ENCODE data around the gene SHH.

SHH gene

GRCh38 chr7:155811895-155812761, at the start of gene SHH:
Gene SHH, minus strand, starts transcription at chr7:155812463. Its CDS starts 341 bp downstream, at chr7:155812122.
- no peaks in the 10 kb centered on the region for H3K36me3 ChIP-seq (ENCODE audit: insufficient read depth, low read length)
- H3K4me1 ChIP-seq (ENCODE audit: insufficient read depth, low read length): peaks cover 41% of the 10 kb centered on the region
- H3K27me3 ChIP-seq (ENCODE audit: insufficient read depth, low read length): peaks cover 74% of the 10 kb centered on the region
- H2AFZ ChIP-seq (ENCODE audit: low read depth, low read length): peak within 1 kb of the TSS; percentile 38
- peak within 1 kb of the TSS; percentile 26 for H3K4me3 ChIP-seq (ENCODE audit: low read length)
- no peaks in the 10 kb centered on the region for H3K9me3 ChIP-seq (ENCODE audit: low read length)

GRCh38 chr7:155861480-155861868, 49.2 kb upstream of the SHH start:
- Histone ChIP-seq H3K27me3 (ENCODE audit: insufficient read depth, low read length) (peaks cover 7% of the 10 kb centered on the region), H3K4me3 (ENCODE audit: low read length) (no peak overlapping the region)

GRCh38 chr7:155860840-155861479, 48.7 kb upstream of the SHH start:
- Histone ChIP-seq H2AFZ (ENCODE audit: low read depth, low read length) (no peak overlapping the region), H3K9me3 (ENCODE audit: low read length) (no peaks in the 10 kb centered on the region), H3K4me3 (ENCODE audit: low read length) (no peak overlapping the region), H3K27me3 (ENCODE audit: insufficient read depth, low read length) (peaks cover 6% of the 10 kb centered on the region), H3K36me3 (ENCODE audit: insufficient read depth, low read length) (no peaks in the 10 kb centered on the region), H3K4me1 (ENCODE audit: insufficient read depth, low read length) (no peaks in the 10 kb centered on the region)

More at GRCh38 chr7:155861480-155861868, 49.2 kb upstream of the SHH start:
- H2AFZ ChIP-seq (ENCODE audit: low read depth, low read length): no peak overlapping the region
- H3K4me1 ChIP-seq (ENCODE audit: insufficient read depth, low read length): no peaks in the 10 kb centered on the region
- H3K9me3 ChIP-seq (ENCODE audit: low read length): no peaks in the 10 kb centered on the region
- no peaks in the 10 kb centered on the region for H3K36me3 ChIP-seq (ENCODE audit: insufficient read depth, low read length)

GRCh38 chr7:155860461-155860839, 48.2 kb upstream of the SHH start:
- no peak overlapping the region for H3K4me3 ChIP-seq (ENCODE audit: low read length)
- H3K27me3 ChIP-seq (ENCODE audit: insufficient read depth, low read length): peaks cover 1% of the 10 kb centered on the region
- no peaks in the 10 kb centered on the region for H3K9me3 ChIP-seq (ENCODE audit: low read length)
- no peaks in the 10 kb centered on the region for H3K36me3 ChIP-seq (ENCODE audit: insufficient read depth, low read length)
- no peak overlapping the region for H2AFZ ChIP-seq (ENCODE audit: low read depth, low read length)
- no peaks in the 10 kb centered on the region for H3K4me1 ChIP-seq (ENCODE audit: insufficient read depth, low read length)

GRCh38 chr7:155858521-155859061, 46.3 kb upstream of the SHH start:
- Histone ChIP-seq H3K36me3 (ENCODE audit: insufficient read depth, low read length) (no peaks in the 10 kb centered on the region), H2AFZ (ENCODE audit: low read depth, low read length) (no peak overlapping the region), H3K27me3 (ENCODE audit: insufficient read depth, low read length) (no peaks in the 10 kb centered on the region), H3K4me3 (ENCODE audit: low read length) (no peak overlapping the region), H3K4me1 (ENCODE audit: insufficient read depth, low read length) (no peaks in the 10 kb centered on the region), H3K9me3 (ENCODE audit: low read length) (no peaks in the 10 kb centered on the region)

- no peaks in the 10 kb centered on the region for H3K9me3 ChIP-seq (ENCODE audit: low read length)
- no peaks in the 10 kb centered on the region for H3K4me1 ChIP-seq (ENCODE audit: insufficient read depth, low read length)
- H3K4me3 ChIP-seq (ENCODE audit: low read length): no peak overlapping the region
- H3K27me3 ChIP-seq (ENCODE audit: insufficient read depth, low read length): no peaks in the 10 kb centered on the region
- H3K36me3 ChIP-seq (ENCODE audit: insufficient read depth, low read length): no peaks in the 10 kb centered on the region
- no peak overlapping the region for H2AFZ ChIP-seq (ENCODE audit: low read depth, low read length)
Observed at GRCh38 chr7:155857141-155857540, 44.9 kb upstream of the SHH start.

- H3K4me1 ChIP-seq (ENCODE audit: insufficient read depth, low read length): no peaks in the 10 kb centered on the region
- no peaks in the 10 kb centered on the region for H3K27me3 ChIP-seq (ENCODE audit: insufficient read depth, low read length)
- no peaks in the 10 kb centered on the region for H3K9me3 ChIP-seq (ENCODE audit: low read length)
- no peaks in the 10 kb centered on the region for H3K36me3 ChIP-seq (ENCODE audit: insufficient read depth, low read length)
- H2AFZ ChIP-seq (ENCODE audit: low read depth, low read length): no peak overlapping the region
- no peak overlapping the region for H3K4me3 ChIP-seq (ENCODE audit: low read length)
Observed at GRCh38 chr7:155856656-155857055, 44.4 kb upstream of the SHH start.

- Histone ChIP-seq H3K36me3 (ENCODE audit: insufficient read depth, low read length) (no peaks in the 10 kb centered on the region), H3K4me1 (ENCODE audit: insufficient read depth, low read length) (no peaks in the 10 kb centered on the region), H3K9me3 (ENCODE audit: low read length) (no peaks in the 10 kb centered on the region), H3K27me3 (ENCODE audit: insufficient read depth, low read length) (peaks cover 4% of the 10 kb centered on the region), H2AFZ (ENCODE audit: low read depth, low read length) (no peak overlapping the region), H3K4me3 (ENCODE audit: low read length) (no peak overlapping the region)
Observed at GRCh38 chr7:155852426-155853301, 40.4 kb upstream of the SHH start.

GRCh38 chr7:155851892-155852291, 39.6 kb upstream of the SHH start:
- no peaks in the 10 kb centered on the region for H3K36me3 ChIP-seq (ENCODE audit: insufficient read depth, low read length)
- H3K27me3 ChIP-seq (ENCODE audit: insufficient read depth, low read length): peaks cover 4% of the 10 kb centered on the region
- no peaks in the 10 kb centered on the region for H3K4me1 ChIP-seq (ENCODE audit: insufficient read depth, low read length)
- H2AFZ ChIP-seq (ENCODE audit: low read depth, low read length): no peak overlapping the region
- no peaks in the 10 kb centered on the region for H3K9me3 ChIP-seq (ENCODE audit: low read length)
- H3K4me3 ChIP-seq (ENCODE audit: low read length): no peak overlapping the region

- Histone ChIP-seq H3K36me3 (ENCODE audit: insufficient read depth, low read length) (no peaks in the 10 kb centered on the region), H3K27me3 (ENCODE audit: insufficient read depth, low read length) (peaks cover 4% of the 10 kb centered on the region), H2AFZ (ENCODE audit: low read depth, low read length) (no peak overlapping the region), H3K4me1 (ENCODE audit: insufficient read depth, low read length) (no peaks in the 10 kb centered on the region), H3K9me3 (ENCODE audit: low read length) (no peaks in the 10 kb centered on the region), H3K4me3 (ENCODE audit: low read length) (no peak overlapping the region)
Observed at GRCh38 chr7:155850766-155851678, 38.8 kb upstream of the SHH start.

- no peaks in the 10 kb centered on the region for H3K36me3 ChIP-seq (ENCODE audit: insufficient read depth, low read length)
- no peaks in the 10 kb centered on the region for H3K4me1 ChIP-seq (ENCODE audit: insufficient read depth, low read length)
- no peak overlapping the region for H2AFZ ChIP-seq (ENCODE audit: low read depth, low read length)
- no peaks in the 10 kb centered on the region for H3K9me3 ChIP-seq (ENCODE audit: low read length)
- peaks cover 4% of the 10 kb centered on the region for H3K27me3 ChIP-seq (ENCODE audit: insufficient read depth, low read length)
- H3K4me3 ChIP-seq (ENCODE audit: low read length): no peak overlapping the region
Observed at GRCh38 chr7:155850001-155850436, 37.8 kb upstream of the SHH start.

Data from neuron (in vitro differentiated cells).